ENCODE measurements around the gene LMF2. TPM values are rescaled to one million over a fixed set of nuclear protein-coding genes. Genes with fewer than 3 reads are reported as not detected.

LMF2 gene
- total RNA-seq, 1 experiment from 2014 or later: 54.2 TPM

DNA sequence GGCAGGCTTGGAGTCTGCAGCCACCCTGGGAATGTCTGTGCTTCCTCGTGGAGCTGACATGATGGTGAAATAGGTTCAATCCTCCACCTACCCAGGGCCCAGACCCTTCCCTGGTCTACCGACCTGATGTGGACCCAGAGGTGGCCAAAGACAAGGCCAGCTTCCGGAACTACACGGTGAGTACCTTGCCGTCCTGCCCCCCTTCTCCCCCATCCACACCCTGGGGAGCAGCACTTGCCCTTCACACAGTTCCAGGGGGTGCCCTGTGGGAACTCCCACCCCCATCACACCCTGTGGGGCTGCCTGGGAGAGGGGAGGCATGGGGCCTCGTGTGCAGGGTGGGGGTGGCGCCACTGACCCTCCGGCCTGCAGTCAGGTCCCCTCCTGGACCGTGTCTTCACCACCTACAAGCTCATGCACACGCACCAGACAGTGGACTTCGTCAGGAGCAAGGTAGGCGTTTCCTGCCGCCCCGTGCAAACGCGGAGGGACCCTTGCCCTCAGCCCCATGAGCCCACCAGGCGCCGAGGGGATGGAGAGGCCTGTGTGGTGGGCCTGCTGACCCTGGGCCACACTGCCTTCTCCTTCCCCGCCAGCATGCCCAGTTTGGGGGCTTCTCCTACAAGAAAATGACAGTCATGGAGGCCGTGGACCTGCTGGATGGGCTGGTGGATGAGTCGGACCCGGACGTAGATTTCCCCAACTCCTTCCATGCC is 20.1 kb downstream of the LMF2 start:
- POLR2A ChIA-PET: no interaction called here
- no peak for TF ChIP-seq SIN3A (IDR thresholded peaks at IDR 0.05; ENCODE audit: borderline replicate concordance, insufficient read depth, low read depth, low read length)
- TF ChIP-seq, protein P1, sequence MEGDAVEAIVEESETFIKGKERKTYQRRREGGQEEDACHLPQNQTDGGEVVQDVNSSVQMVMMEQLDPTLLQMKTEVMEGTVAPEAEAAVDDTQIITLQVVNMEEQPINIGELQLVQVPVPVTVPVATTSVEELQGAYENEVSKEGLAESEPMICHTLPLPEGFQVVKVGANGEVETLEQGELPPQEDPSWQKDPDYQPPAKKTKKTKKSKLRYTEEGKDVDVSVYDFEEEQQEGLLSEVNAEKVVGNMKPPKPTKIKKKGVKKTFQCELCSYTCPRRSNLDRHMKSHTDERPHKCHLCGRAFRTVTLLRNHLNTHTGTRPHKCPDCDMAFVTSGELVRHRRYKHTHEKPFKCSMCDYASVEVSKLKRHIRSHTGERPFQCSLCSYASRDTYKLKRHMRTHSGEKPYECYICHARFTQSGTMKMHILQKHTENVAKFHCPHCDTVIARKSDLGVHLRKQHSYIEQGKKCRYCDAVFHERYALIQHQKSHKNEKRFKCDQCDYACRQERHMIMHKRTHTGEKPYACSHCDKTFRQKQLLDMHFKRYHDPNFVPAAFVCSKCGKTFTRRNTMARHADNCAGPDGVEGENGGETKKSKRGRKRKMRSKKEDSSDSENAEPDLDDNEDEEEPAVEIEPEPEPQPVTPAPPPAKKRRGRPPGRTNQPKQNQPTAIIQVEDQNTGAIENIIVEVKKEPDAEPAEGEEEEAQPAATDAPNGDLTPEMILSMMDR (IDR thresholded peaks at IDR 0.05): no peak
- no peak for TF ChIP-seq TCF7L2 (IDR thresholded peaks at IDR 0.05; ENCODE audit: low read depth, low read length)
- TF ChIP-seq POLR2AphosphoS5 (IDR thresholded peaks at IDR 0.05; ENCODE audit: low read depth, low read length): no peak
- TF ChIP-seq, protein P2, sequence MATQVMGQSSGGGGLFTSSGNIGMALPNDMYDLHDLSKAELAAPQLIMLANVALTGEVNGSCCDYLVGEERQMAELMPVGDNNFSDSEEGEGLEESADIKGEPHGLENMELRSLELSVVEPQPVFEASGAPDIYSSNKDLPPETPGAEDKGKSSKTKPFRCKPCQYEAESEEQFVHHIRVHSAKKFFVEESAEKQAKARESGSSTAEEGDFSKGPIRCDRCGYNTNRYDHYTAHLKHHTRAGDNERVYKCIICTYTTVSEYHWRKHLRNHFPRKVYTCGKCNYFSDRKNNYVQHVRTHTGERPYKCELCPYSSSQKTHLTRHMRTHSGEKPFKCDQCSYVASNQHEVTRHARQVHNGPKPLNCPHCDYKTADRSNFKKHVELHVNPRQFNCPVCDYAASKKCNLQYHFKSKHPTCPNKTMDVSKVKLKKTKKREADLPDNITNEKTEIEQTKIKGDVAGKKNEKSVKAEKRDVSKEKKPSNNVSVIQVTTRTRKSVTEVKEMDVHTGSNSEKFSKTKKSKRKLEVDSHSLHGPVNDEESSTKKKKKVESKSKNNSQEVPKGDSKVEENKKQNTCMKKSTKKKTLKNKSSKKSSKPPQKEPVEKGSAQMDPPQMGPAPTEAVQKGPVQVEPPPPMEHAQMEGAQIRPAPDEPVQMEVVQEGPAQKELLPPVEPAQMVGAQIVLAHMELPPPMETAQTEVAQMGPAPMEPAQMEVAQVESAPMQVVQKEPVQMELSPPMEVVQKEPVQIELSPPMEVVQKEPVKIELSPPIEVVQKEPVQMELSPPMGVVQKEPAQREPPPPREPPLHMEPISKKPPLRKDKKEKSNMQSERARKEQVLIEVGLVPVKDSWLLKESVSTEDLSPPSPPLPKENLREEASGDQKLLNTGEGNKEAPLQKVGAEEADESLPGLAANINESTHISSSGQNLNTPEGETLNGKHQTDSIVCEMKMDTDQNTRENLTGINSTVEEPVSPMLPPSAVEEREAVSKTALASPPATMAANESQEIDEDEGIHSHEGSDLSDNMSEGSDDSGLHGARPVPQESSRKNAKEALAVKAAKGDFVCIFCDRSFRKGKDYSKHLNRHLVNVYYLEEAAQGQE (IDR thresholded peaks at IDR 0.05; ENCODE audit: insufficient read depth in 1 of 2, low read depth in 2 of 2, low read length in 1 of 2): no peak
- H3K9me3 ChIP-seq (ENCODE audit: control insufficient read depth, insufficient read depth, low read depth, low read length): no peaks in the 10 kb centered on the region
- no peak for DNase-seq (ENCODE audit: low read depth, low spot score)
- in situ Hi-C loops (cut with HindIII; ENCODE audit: low pct_unique_long_range_greater_than_20kb, low sequenced_read_pairs) (no loop called here), intact Hi-C loops (cut with micrococcal nuclease; ENCODE audit: unreplicated experiment) (no loop called here)
- H3K4me1 ChIP-seq (ENCODE audit: control insufficient read depth, insufficient read depth, low read length): peaks cover 13% of the 10 kb centered on the region
- no peaks in the 10 kb centered on the region for H3K36me3 ChIP-seq (ENCODE audit: control insufficient read depth, insufficient read depth, low read length)
- no peak overlapping the region for H3K4me3 ChIP-seq (ENCODE audit: low read depth in 2 of 2, low read length in 2 of 2)
- no peak overlapping the region for H3K27ac ChIP-seq (ENCODE audit: low read length)
- CTCF ChIA-PET: no interaction called here
- ATAC-seq: no peak
- H3K27me3 ChIP-seq (ENCODE audit: control insufficient read depth, insufficient read depth, low read length): no peaks in the 10 kb centered on the region
- no TSS peak for BruUV-seq (replicated peaks)

DNA sequence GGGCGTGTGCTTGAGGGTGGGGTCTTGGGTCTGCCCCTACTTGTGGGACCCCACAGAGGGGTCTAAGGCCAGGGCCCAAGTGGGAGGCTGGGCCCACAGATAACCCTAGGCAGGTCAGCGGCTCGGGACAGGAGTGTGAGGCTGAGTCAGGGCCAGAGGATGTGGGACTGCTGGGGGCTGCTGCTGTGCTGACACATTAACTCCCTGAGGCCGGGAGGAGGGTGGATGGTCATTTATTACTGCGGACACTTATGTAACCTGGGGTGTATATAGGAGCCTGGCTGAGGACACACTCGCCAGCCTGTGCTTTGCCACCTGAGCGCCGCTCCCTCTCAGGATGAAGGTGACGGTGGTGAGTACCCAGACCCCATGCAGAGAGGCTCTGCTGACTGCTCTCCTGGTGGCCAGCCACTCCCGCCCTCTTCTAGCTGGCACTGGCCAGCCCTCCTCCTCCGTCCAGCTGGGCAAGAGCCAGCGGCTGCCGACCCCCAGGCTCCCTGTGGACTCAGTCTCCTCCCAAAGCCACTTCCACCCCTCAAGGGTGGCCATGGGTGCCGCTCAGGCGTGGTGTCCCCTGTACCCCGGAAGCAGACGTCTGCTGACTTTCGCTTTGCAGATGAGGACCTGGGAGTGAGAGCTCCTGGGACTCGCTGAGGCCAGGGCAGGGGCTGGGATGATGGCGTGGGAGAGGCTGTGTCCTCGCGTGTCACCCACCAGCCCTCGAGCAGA is 20.8 kb downstream of the LMF2 start, which contains the start of gene MIOX:
Gene MIOX (plus strand): TSS at position 299 of the 729 bp plus-strand sequence. CDS start 39 bp downstream, at position 338.
- ATAC-seq (peak; percentile 68), DNase-seq (ENCODE audit: low read depth, low spot score) (no peak)
- POLR2A ChIA-PET: no interaction called here
- Histone ChIP-seq H3K4me3 (ENCODE audit: low read depth in 2 of 2, low read length in 2 of 2) (no peak within 1 kb of the TSS), H3K9me3 (ENCODE audit: control insufficient read depth, insufficient read depth, low read depth, low read length) (no peaks in the 10 kb centered on the region), H3K27ac (ENCODE audit: low read length) (no peak within 1 kb of the TSS), H3K27me3 (ENCODE audit: control insufficient read depth, insufficient read depth, low read length) (no peaks in the 10 kb centered on the region), H3K4me1 (ENCODE audit: control insufficient read depth, insufficient read depth, low read length) (peaks cover 13% of the 10 kb centered on the region), H3K36me3 (ENCODE audit: control insufficient read depth, insufficient read depth, low read length) (no peaks in the 10 kb centered on the region)
- intact Hi-C loops (cut with micrococcal nuclease; ENCODE audit: unreplicated experiment) (no loop called here), in situ Hi-C loops (cut with HindIII; ENCODE audit: low pct_unique_long_range_greater_than_20kb, low sequenced_read_pairs) (no loop called here)
- CTCF ChIA-PET: no interaction called here
- BruUV-seq (replicated peaks): no TSS peak
- TF ChIP-seq POLR2AphosphoS5 (IDR thresholded peaks at IDR 0.05; ENCODE audit: low read depth, low read length) (no peak), TCF7L2 (IDR thresholded peaks at IDR 0.05; ENCODE audit: low read depth, low read length) (no peak), SIN3A (IDR thresholded peaks at IDR 0.05; ENCODE audit: borderline replicate concordance, insufficient read depth, low read depth, low read length) (no peak)
- TF ChIP-seq, protein P2 (IDR thresholded peaks at IDR 0.05; ENCODE audit: insufficient read depth in 1 of 2, low read depth in 2 of 2, low read length in 1 of 2): no peak
- TF ChIP-seq, protein P1 (IDR thresholded peaks at IDR 0.05): no peak
